Liver (tissue), 3 donors: ENCODE results near the gene ARL6IP4.

ENCODE experiments used
- EGR1 ChIP-seq, 2 donors: IDR thresholded peaks; 2 replicates each; pipeline ENCODE4 v1.6.1; 2016 to 2018; ENCODE audit warnings: antibody characterized with exemption in 2 of 2, low read depth in 2 of 2
- GABPA ChIP-seq, 2 donors: IDR thresholded peaks in 1 of 2; conservative IDR thresholded peaks in 1 of 2; 2 replicates each; pipeline ENCODE4 v1.6.1; 2016; ENCODE audit warnings: antibody characterized with exemption in 2 of 2, mild to moderate bottlenecking in 1 of 2, moderate library complexity in 1 of 2
- JUND ChIP-seq, 2 donors: IDR thresholded peaks; 2 replicates each; pipeline ENCODE4 v1.6.1; 2016; ENCODE audit warnings: antibody characterized with exemption in 2 of 2
- NR2F2 ChIP-seq: IDR thresholded peaks from 2 replicates; pipeline ENCODE4 v1.6.1; 2016; ENCODE audit warnings: antibody characterized with exemption
- RAD21 ChIP-seq, 2 donors: IDR thresholded peaks; 2 replicates each; pipeline ENCODE4 v1.6.1; 2016; ENCODE audit warnings: antibody characterized with exemption in 2 of 2, mild to moderate bottlenecking in 2 of 2
- YY1 ChIP-seq: IDR thresholded peaks from 2 replicates; pipeline ENCODE4 v1.6.1; 2016; ENCODE audit warnings: antibody characterized with exemption, mild to moderate bottlenecking
- TF ChIP-seq, protein P1 (sequence below): fragments of 150-350 bp; IDR thresholded peaks from 2 replicates; pipeline ENCODE4 v1.5.1; 2017; ENCODE audit warnings: improper control_type of control experiment, low read depth, low read length; ENCODE audit not compliant: missing input control
- TF ChIP-seq, protein P2 (sequence below): IDR thresholded peaks from 2 replicates; pipeline ENCODE4 v1.6.1; 2016; ENCODE audit warnings: antibody characterized with exemption, mild to moderate bottlenecking
- TF ChIP-seq, protein P3 (sequence below): IDR thresholded peaks from 2 replicates; pipeline ENCODE4 v1.6.1; 2016; ENCODE audit warnings: antibody characterized with exemption
- donor health status: healthy.
- donor health status: healthy.

DNA sequence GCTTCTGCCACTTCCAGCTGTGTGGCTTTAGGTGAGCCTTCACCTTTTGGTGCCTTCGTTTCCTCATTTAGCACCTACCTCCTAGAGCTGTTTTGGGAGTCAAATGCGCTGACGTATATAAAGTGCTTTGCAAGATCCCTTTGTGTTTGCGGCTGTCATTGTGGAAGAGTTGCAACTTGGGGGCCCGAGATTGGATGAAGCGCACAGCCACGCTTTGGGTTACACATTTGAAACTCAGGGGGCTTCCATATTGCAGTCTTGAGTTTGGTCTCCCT is 636 bp upstream of the ARL6IP4 start:
- TF ChIP-seq, protein P1, sequence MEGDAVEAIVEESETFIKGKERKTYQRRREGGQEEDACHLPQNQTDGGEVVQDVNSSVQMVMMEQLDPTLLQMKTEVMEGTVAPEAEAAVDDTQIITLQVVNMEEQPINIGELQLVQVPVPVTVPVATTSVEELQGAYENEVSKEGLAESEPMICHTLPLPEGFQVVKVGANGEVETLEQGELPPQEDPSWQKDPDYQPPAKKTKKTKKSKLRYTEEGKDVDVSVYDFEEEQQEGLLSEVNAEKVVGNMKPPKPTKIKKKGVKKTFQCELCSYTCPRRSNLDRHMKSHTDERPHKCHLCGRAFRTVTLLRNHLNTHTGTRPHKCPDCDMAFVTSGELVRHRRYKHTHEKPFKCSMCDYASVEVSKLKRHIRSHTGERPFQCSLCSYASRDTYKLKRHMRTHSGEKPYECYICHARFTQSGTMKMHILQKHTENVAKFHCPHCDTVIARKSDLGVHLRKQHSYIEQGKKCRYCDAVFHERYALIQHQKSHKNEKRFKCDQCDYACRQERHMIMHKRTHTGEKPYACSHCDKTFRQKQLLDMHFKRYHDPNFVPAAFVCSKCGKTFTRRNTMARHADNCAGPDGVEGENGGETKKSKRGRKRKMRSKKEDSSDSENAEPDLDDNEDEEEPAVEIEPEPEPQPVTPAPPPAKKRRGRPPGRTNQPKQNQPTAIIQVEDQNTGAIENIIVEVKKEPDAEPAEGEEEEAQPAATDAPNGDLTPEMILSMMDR = no peak
- no peak for TF ChIP-seq RAD21 (IDR thresholded peaks at IDR 0.05)
- no peak for TF ChIP-seq EGR1 (IDR thresholded peaks at IDR 0.05; ENCODE audit: low read depth in 2 of 2)
- TF ChIP-seq JUND (IDR thresholded peaks at IDR 0.05) = no peak
- no peak for TF ChIP-seq NR2F2
- TF ChIP-seq GABPA (IDR thresholded peaks at IDR 0.05 in 1 of 2, conservative IDR thresholded peaks at IDR 0.05 in 1 of 2) = no peak
- TF ChIP-seq, protein P2, sequence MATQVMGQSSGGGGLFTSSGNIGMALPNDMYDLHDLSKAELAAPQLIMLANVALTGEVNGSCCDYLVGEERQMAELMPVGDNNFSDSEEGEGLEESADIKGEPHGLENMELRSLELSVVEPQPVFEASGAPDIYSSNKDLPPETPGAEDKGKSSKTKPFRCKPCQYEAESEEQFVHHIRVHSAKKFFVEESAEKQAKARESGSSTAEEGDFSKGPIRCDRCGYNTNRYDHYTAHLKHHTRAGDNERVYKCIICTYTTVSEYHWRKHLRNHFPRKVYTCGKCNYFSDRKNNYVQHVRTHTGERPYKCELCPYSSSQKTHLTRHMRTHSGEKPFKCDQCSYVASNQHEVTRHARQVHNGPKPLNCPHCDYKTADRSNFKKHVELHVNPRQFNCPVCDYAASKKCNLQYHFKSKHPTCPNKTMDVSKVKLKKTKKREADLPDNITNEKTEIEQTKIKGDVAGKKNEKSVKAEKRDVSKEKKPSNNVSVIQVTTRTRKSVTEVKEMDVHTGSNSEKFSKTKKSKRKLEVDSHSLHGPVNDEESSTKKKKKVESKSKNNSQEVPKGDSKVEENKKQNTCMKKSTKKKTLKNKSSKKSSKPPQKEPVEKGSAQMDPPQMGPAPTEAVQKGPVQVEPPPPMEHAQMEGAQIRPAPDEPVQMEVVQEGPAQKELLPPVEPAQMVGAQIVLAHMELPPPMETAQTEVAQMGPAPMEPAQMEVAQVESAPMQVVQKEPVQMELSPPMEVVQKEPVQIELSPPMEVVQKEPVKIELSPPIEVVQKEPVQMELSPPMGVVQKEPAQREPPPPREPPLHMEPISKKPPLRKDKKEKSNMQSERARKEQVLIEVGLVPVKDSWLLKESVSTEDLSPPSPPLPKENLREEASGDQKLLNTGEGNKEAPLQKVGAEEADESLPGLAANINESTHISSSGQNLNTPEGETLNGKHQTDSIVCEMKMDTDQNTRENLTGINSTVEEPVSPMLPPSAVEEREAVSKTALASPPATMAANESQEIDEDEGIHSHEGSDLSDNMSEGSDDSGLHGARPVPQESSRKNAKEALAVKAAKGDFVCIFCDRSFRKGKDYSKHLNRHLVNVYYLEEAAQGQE = no peak
- TF ChIP-seq, protein P3, sequence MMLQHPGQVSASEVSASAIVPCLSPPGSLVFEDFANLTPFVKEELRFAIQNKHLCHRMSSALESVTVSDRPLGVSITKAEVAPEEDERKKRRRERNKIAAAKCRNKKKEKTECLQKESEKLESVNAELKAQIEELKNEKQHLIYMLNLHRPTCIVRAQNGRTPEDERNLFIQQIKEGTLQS = no peak
- no peak for TF ChIP-seq YY1
